Measurements from ENCODE around the gene TELO2.

GRCh38 chr16:1534021-1535020, 41.2 kb downstream of the TELO2 start:
- TF ChIP-seq POLR2AphosphoS5 (IDR thresholded peaks at IDR 0.05), result no peak
- TF ChIP-seq CTCF (IDR thresholded peaks at IDR 0.05), result no peak
- TF ChIP-seq POLR2A (IDR thresholded peaks at IDR 0.05), result no peak
- no peak for TF ChIP-seq EP300 (IDR thresholded peaks at IDR 0.05; ENCODE audit: low read depth)
